AG09319 (cell line): ENCODE measurements around the gene FMO5.
"Not testable (repeated sequence)": the region's sequence is repeated elsewhere in the genome, so short reads cannot be mapped to it uniquely, and the experiment has no call there.

Source experiments
- DNase-seq: peaks from one replicate; pipeline ENCODE4 v3.0.0-alpha.2; 2010; ENCODE audit warnings: low read depth; ENCODE audit errors: extremely low read depth
- CTCF ChIP-seq: IDR thresholded peaks from 2 replicates; pipeline ENCODE4 v1.5.1; 2011; ENCODE audit warnings: low read depth, mild to moderate bottlenecking, inconsistent platforms, low read length, moderate library complexity

Gene FMO5

GRCh38 chr1:147245129-147245528, 20.0 kb upstream of the FMO5 start:
- no peak for DNase-seq
- no peak for TF ChIP-seq CTCF

GRCh38 chr1:147243841-147244240, 18.7 kb upstream of the FMO5 start:
- TF ChIP-seq CTCF = no peak
- DNase-seq = no peak

- no peak for TF ChIP-seq CTCF
- no peak for DNase-seq
Measured at GRCh38 chr1:147243228-147243685, 18.1 kb upstream of the FMO5 start.

GRCh38 chr1:147242449-147243227, 17.5 kb upstream of the FMO5 start, which contains the start of gene CHD1L:
Gene CHD1L, plus strand, starts transcription at chr1:147242684. Its CDS starts 20 bp downstream, at chr1:147242704.
- peak; percentile 88 for DNase-seq
- peak; percentile 79 for TF ChIP-seq CTCF

- no peak for TF ChIP-seq CTCF
- no peak for DNase-seq
Measured at GRCh38 chr1:147241934-147242448, 16.9 kb upstream of the FMO5 start.

- DNase-seq = not testable (repeated sequence)
Measured at GRCh38 chr1:147240131-147240721, 15.1 kb upstream of the FMO5 start.

- TF ChIP-seq CTCF = no peak
- no peak for DNase-seq
Measured at GRCh38 chr1:147238925-147239820, 14.0 kb upstream of the FMO5 start.
